ENCODE results near the gene RUNX3.

DNA sequence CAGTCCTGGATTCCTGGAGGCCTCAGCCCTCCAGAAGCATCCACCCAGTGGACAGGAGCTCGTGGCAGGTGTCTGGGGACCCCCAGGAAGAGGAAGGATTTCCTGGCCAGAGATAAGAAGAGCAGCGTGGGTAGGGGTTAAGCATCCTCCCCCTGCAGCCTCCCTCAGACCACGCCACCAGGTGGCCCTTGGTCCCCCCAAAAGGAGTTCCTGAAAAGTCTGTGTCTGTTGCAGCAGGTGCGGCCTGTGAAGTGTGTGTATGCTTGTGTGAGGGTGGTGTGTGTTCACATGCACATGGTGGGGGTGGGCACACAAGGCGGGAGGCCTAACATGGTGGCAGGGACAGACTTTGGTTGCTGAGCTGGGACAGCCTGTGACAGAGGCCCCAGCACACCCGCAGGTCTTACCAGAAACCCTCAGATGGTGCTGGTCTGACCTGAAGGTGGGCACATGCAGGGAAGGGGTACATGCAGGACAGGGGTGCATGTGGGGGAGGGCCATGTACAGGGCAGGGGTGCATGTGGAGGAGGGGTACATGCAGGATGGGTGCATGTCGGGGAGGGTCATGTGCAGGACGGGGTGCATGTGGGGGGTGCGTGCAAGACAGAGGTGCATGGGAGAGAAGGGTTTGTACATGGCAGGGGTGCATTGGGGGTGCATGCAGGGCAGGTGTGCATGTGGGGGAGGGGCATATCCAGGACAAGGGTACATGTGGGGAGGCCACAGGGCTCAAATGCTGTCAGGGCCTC, 18.2 kb upstream of the RUNX3 start:
- TF ChIP-seq, protein P1, sequence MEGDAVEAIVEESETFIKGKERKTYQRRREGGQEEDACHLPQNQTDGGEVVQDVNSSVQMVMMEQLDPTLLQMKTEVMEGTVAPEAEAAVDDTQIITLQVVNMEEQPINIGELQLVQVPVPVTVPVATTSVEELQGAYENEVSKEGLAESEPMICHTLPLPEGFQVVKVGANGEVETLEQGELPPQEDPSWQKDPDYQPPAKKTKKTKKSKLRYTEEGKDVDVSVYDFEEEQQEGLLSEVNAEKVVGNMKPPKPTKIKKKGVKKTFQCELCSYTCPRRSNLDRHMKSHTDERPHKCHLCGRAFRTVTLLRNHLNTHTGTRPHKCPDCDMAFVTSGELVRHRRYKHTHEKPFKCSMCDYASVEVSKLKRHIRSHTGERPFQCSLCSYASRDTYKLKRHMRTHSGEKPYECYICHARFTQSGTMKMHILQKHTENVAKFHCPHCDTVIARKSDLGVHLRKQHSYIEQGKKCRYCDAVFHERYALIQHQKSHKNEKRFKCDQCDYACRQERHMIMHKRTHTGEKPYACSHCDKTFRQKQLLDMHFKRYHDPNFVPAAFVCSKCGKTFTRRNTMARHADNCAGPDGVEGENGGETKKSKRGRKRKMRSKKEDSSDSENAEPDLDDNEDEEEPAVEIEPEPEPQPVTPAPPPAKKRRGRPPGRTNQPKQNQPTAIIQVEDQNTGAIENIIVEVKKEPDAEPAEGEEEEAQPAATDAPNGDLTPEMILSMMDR (IDR thresholded peaks at IDR 0.05; ENCODE audit: low read depth, low read length, poor library complexity, severe bottlenecking) = peak; percentile 45
- no peak for TF ChIP-seq EZH2phosphoT487 (IDR thresholded peaks at IDR 0.05; ENCODE audit: borderline replicate concordance, low read length)
